GM23338 (cell line): Measurements from ENCODE around the gene GSTK1. TPM values are rescaled to one million over a fixed set of nuclear protein-coding genes. Genes with fewer than 3 reads are reported as not detected.

Experiments used
- ATAC-seq: fragments of 200-7000 bp; cut with Tn5 transposase; 3 replicates; pipeline ENCODE4 v1.9.1; 2020
- DNase-seq: peaks from one replicate; pipeline ENCODE4 v3.0.0-alpha.2; 2015; ENCODE audit warnings: low spot score
- H2AFZ ChIP-seq: fragments of 200-600 bp; sonication (generic); 2 replicates; pipeline ENCODE4 v1.8.0; 2016; ENCODE audit warnings: antibody characterized with exemption, mild to moderate bottlenecking, moderate library complexity
- H3F3A ChIP-seq: fragments of 200-600 bp; sonication (generic); replicated peaks from 2 replicates; pipeline ENCODE4 v1.8.0; 2017; ENCODE audit warnings: antibody characterized with exemption, mixed run types, low read depth
- H3K27ac ChIP-seq: fragments of 200-600 bp; sonication (generic); 2 replicates; pipeline ENCODE4 v1.6.1; 2016; ENCODE audit warnings: low read depth
- H3K27me3 ChIP-seq: fragments of 200-600 bp; sonication (generic); 2 replicates; pipeline ENCODE4 v1.8.0; 2016; ENCODE audit warnings: mild to moderate bottlenecking, mixed run types, moderate library complexity; ENCODE audit not compliant: insufficient read depth
- H3K36me3 ChIP-seq: fragments of 200-600 bp; sonication (generic); 2 replicates; pipeline ENCODE4 v1.8.0; 2016; ENCODE audit warnings: mild to moderate bottlenecking; ENCODE audit not compliant: insufficient read depth
- H3K4me1 ChIP-seq: fragments of 200-600 bp; sonication (generic); 2 replicates; pipeline ENCODE4 v1.8.0; 2016; ENCODE audit warnings: mild to moderate bottlenecking, moderate library complexity; ENCODE audit not compliant: insufficient read depth
- H3K4me2 ChIP-seq: fragments of 200-600 bp; sonication (generic); 2 replicates; pipeline ENCODE4 v1.7.1; 2017; ENCODE audit warnings: mixed run types
- H3K4me3 ChIP-seq: fragments of 200-600 bp; sonication (generic); 2 replicates; pipeline ENCODE4 v1.6.1; 2016; ENCODE audit warnings: mixed run types
- H3K79me2 ChIP-seq: fragments of 200-600 bp; sonication (generic); replicated peaks from 2 replicates; pipeline ENCODE4 v1.8.0; 2017; ENCODE audit warnings: mild to moderate bottlenecking; ENCODE audit not compliant: insufficient read depth
- H3K9me2 ChIP-seq: fragments of 200-600 bp; sonication (generic); 2 replicates; pipeline ENCODE4 v1.8.0; 2017; ENCODE audit not compliant: insufficient read depth
- H4K20me1 ChIP-seq: fragments of 200-600 bp; sonication (generic); replicated peaks from 2 replicates; pipeline ENCODE4 v1.8.0; 2017; ENCODE audit warnings: mild to moderate bottlenecking; ENCODE audit not compliant: insufficient read depth
- H3K27ac Mint-ChIP-seq: 2 replicates; pipeline ENCODE4 v1.8.0; 2020; ENCODE audit warnings: inconsistent platforms, mild to moderate bottlenecking, moderate library complexity, mixed read lengths
- H3K27me3 Mint-ChIP-seq: 3 replicates; pipeline ENCODE4 v1.8.0; 2022; ENCODE audit warnings: low read depth, mild to moderate bottlenecking, moderate library complexity, mixed read lengths, inconsistent platforms; ENCODE audit not compliant: insufficient read depth, poor library complexity
- H3K36me3 Mint-ChIP-seq: 3 replicates; pipeline ENCODE4 v1.8.0; 2021; ENCODE audit warnings: low read depth, mild to moderate bottlenecking, inconsistent platforms, moderate library complexity, mixed read lengths
- H3K4me1 Mint-ChIP-seq: 3 replicates; pipeline ENCODE4 v1.8.0; 2020; ENCODE audit warnings: mild to moderate bottlenecking, inconsistent platforms, mixed read lengths
- H3K4me3 Mint-ChIP-seq: 3 replicates; pipeline ENCODE4 v1.8.0; 2021; ENCODE audit warnings: moderate library complexity, mild to moderate bottlenecking, inconsistent platforms, mixed read lengths
- H3K9me3 Mint-ChIP-seq: 3 replicates; pipeline ENCODE4 v1.8.0; 2020; ENCODE audit warnings: moderate library complexity, mild to moderate bottlenecking, inconsistent platforms, mixed read lengths
- NANOG ChIP-seq: IDR thresholded peaks from 2 replicates; pipeline ENCODE4 v1.6.1; 2016; ENCODE audit warnings: antibody characterized with exemption, borderline replicate concordance
- POLR2AphosphoS5 ChIP-seq: IDR thresholded peaks from 2 replicates; pipeline ENCODE4 v1.6.1; 2016; ENCODE audit warnings: antibody characterized with exemption, low read depth
- ZNF331 ChIP-seq: fragments of 250-450 bp; sonication (Bioruptor Pico); IDR thresholded peaks from 2 replicates; pipeline ENCODE4 v1.5.0; 2020; ENCODE audit warnings: low read depth, mild to moderate bottlenecking, moderate library complexity
- ZNF462 ChIP-seq: fragments of 250-450 bp; sonication (Bioruptor Pico); IDR thresholded peaks from 2 replicates; pipeline ENCODE4 v1.5.0; 2020; ENCODE audit warnings: mild to moderate bottlenecking, moderate library complexity
- polyA plus RNA-seq: library from polyadenylated mRNA; unstranded; fragments of >200 nt; fragmentation: Nextera tagmentation; extraction: Ambion mirVana; gene quantifications from 2 replicates; pipeline ENCODE4 v1.2.1, GENCODE V29; 2016
- total RNA-seq: library from RNA; depleted of rRNA; stranded (reverse); fragments of >200 nt; shearing (Covaris generic); gene quantifications from 2 replicates; pipeline ENCODE4 v1.2.3, GENCODE V29; 2014

The GSTK1 gene
- total and polyA plus RNA-seq, 2 experiments from 2014 or later: 26.4 to 27.5 TPM

GRCh38 chr7:143284591-143285469 is 21.6 kb downstream of the GSTK1 start, which contains the start of gene TMEM139:
TSS of gene TMEM139 (plus strand) at chr7:143284958. CDS start at chr7:143285958, 1,000 bp downstream.
- DNase-seq: peak; percentile 92

More at GRCh38 chr7:143284591-143285469, 21.6 kb downstream of the GSTK1 start, which contains the start of gene TMEM139:
- Histone ChIP-seq H4K20me1 (no peaks in the 10 kb centered on the region), H3K4me1 (peaks cover 38% of the 10 kb centered on the region), H3K79me2 (peaks cover 13% of the 10 kb centered on the region), H2AFZ (peak within 1 kb of the TSS; percentile 66), H3K27me3 (peaks cover 24% of the 10 kb centered on the region), H3F3A (peaks cover 13% of the 10 kb centered on the region; the same call in 1 of the 2 replicates), H3K4me2 (peak within 1 kb of the TSS; percentile 90), H3K27ac (no peak within 1 kb of the TSS), H3K4me3 (peak within 1 kb of the TSS; percentile 52), H3K36me3 (no peaks in the 10 kb centered on the region), H3K9me2 (peaks cover 6% of the 10 kb centered on the region; the same call in 1 of the 2 replicates)
- peaks cover 42% of the 10 kb centered on the region for H3K4me1 Mint-ChIP-seq
- peaks cover 45% of the 10 kb centered on the region for H3K27me3 Mint-ChIP-seq
- peak within 1 kb of the TSS; percentile 65 for H3K4me3 Mint-ChIP-seq
- no peak for TF ChIP-seq ZNF331 (CRISPR knock-in tag)
- 0 out of 2 replicates have a peak, but pooled peaks have one; percentile 53 for TF ChIP-seq POLR2AphosphoS5
- TF ChIP-seq NANOG: no peak
- no peak for TF ChIP-seq ZNF462 (CRISPR knock-in tag)
- peaks cover 18% of the 10 kb centered on the region for H3K9me3 Mint-ChIP-seq
- H3K27ac Mint-ChIP-seq: no peak within 1 kb of the TSS
- ATAC-seq: peak; percentile 62
- peaks cover 29% of the 10 kb centered on the region for H3K36me3 Mint-ChIP-seq
